Embryonic facial prominence (tissue), 1 donor: Measurements from ENCODE around the gene HECW1.

ENCODE experiments used
- DNase-seq: peaks from one replicate; pipeline ENCODE4 v3.0.0-alpha.2; 2016; ENCODE audit errors: extremely low spot score

The HECW1 gene

GRCh38 chr7:43260980-43261878 lies 148.8 kb downstream of the HECW1 start:
- DNase-seq, result peak; percentile 22

GRCh38 chr7:43265139-43265538 lies 152.7 kb downstream of the HECW1 start:
- DNase-seq, result no peak

- DNase-seq, result no peak
Observed at GRCh38 chr7:43273939-43274719, 161.7 kb downstream of the HECW1 start.

- DNase-seq, result no peak
Observed at GRCh38 chr7:43274752-43275151, 162.3 kb downstream of the HECW1 start.

GRCh38 chr7:43276547-43276946 lies 164.1 kb downstream of the HECW1 start:
- DNase-seq, result no peak

- no peak for DNase-seq
Observed at GRCh38 chr7:43278088-43278644, 165.7 kb downstream of the HECW1 start.

- DNase-seq, result no peak
Observed at GRCh38 chr7:43281268-43281667, 168.8 kb downstream of the HECW1 start.

- DNase-seq, result no peak
Observed at GRCh38 chr7:43283706-43284105, 171.3 kb downstream of the HECW1 start.

GRCh38 chr7:43289826-43290225 lies 177.4 kb downstream of the HECW1 start:
- no peak for DNase-seq

- no peak for DNase-seq
Observed at GRCh38 chr7:43290978-43291377, 178.5 kb downstream of the HECW1 start.

- no peak for DNase-seq
Observed at GRCh38 chr7:43291789-43292188, 179.3 kb downstream of the HECW1 start.

GRCh38 chr7:43292384-43292783 lies 179.9 kb downstream of the HECW1 start:
- DNase-seq, result no peak

GRCh38 chr7:43294080-43294630 lies 181.7 kb downstream of the HECW1 start:
- no peak for DNase-seq

- DNase-seq, result no peak
Observed at GRCh38 chr7:43295429-43295828, 183.0 kb downstream of the HECW1 start.

- no peak for DNase-seq
Observed at GRCh38 chr7:43296306-43296705, 183.9 kb downstream of the HECW1 start.

- DNase-seq, result no peak
Observed at GRCh38 chr7:43298617-43299016, 186.2 kb downstream of the HECW1 start.

GRCh38 chr7:43300121-43300520 lies 187.7 kb downstream of the HECW1 start:
- no peak for DNase-seq

- DNase-seq, result no peak
Observed at GRCh38 chr7:43302211-43302711, 189.8 kb downstream of the HECW1 start.

GRCh38 chr7:43302773-43303460 lies 190.5 kb downstream of the HECW1 start:
- no peak for DNase-seq

- no peak for DNase-seq
Observed at GRCh38 chr7:43303740-43304241, 191.3 kb downstream of the HECW1 start.

- no peak for DNase-seq
Observed at GRCh38 chr7:43306404-43306803, 194.0 kb downstream of the HECW1 start.
